HG02840 (cell line): ENCODE measurements around the gene FXN.

Experiments
- ATAC-seq: cut with Tn5 transposase; IDR thresholded peaks from one replicate; pipeline ENCODE4 v1.9.1; 2021; ENCODE audit warnings: mild to moderate bottlenecking, moderate library complexity, moderate number of reproducible peaks; ENCODE audit not compliant: unreplicated experiment, low FRiP score

FXN gene

GRCh38 chr9:69060766-69061165 is 25.2 kb downstream of the FXN start:
- no peak for ATAC-seq

GRCh38 chr9:69062195-69062594 is 26.6 kb downstream of the FXN start:
- ATAC-seq: no peak

GRCh38 chr9:69063839-69064238 is 28.3 kb downstream of the FXN start:
- ATAC-seq: no peak

GRCh38 chr9:69065660-69066059 is 30.1 kb downstream of the FXN start:
- ATAC-seq: no peak

GRCh38 chr9:69066955-69067354 is 31.4 kb downstream of the FXN start:
- no peak for ATAC-seq

GRCh38 chr9:69070201-69070600 is 34.6 kb downstream of the FXN start:
- no peak for ATAC-seq

GRCh38 chr9:69071059-69071458 is 35.5 kb downstream of the FXN start:
- ATAC-seq: no peak

GRCh38 chr9:69073103-69073502 is 37.6 kb downstream of the FXN start:
- ATAC-seq: no peak

GRCh38 chr9:69074801-69075200 is 39.2 kb downstream of the FXN start:
- no peak for ATAC-seq

GRCh38 chr9:69076550-69076949 is 41.0 kb downstream of the FXN start:
- ATAC-seq: no peak

GRCh38 chr9:69078069-69078468 is 42.5 kb downstream of the FXN start:
- ATAC-seq: no peak

- ATAC-seq: no peak
Observed at GRCh38 chr9:69078581-69078980, 43.0 kb downstream of the FXN start.

- no peak for ATAC-seq
Observed at GRCh38 chr9:69079186-69079585, 43.6 kb downstream of the FXN start.

- no peak for ATAC-seq
Observed at GRCh38 chr9:69081261-69081660, 45.7 kb downstream of the FXN start.

GRCh38 chr9:69083321-69083720 is 47.8 kb downstream of the FXN start:
- ATAC-seq: no peak

- no peak for ATAC-seq
Observed at GRCh38 chr9:69085569-69086283, 50.2 kb downstream of the FXN start.

- ATAC-seq: no peak
Observed at GRCh38 chr9:69086312-69086711, 50.8 kb downstream of the FXN start.

GRCh38 chr9:69086769-69087168 is 51.2 kb downstream of the FXN start:
- ATAC-seq: no peak

GRCh38 chr9:69089082-69089481 is 53.5 kb downstream of the FXN start:
- no peak for ATAC-seq

GRCh38 chr9:69089491-69089890 is 53.9 kb downstream of the FXN start:
- no peak for ATAC-seq

- no peak for ATAC-seq
Observed at GRCh38 chr9:69090140-69090750, 54.7 kb downstream of the FXN start.

- ATAC-seq: no peak
Observed at GRCh38 chr9:69090946-69091345, 55.4 kb downstream of the FXN start.
